ENCODE results near the gene EGFLAM. TPM values are rescaled to one million over a fixed set of nuclear protein-coding genes. Genes with fewer than 3 reads are reported as not detected.

EGFLAM gene
- total and polyA plus RNA-seq, 2 donors (not counting 3 experiments of a cell fraction or from before 2014, with no cell fraction given) = 1.2 to 2.7 TPM

DNA sequence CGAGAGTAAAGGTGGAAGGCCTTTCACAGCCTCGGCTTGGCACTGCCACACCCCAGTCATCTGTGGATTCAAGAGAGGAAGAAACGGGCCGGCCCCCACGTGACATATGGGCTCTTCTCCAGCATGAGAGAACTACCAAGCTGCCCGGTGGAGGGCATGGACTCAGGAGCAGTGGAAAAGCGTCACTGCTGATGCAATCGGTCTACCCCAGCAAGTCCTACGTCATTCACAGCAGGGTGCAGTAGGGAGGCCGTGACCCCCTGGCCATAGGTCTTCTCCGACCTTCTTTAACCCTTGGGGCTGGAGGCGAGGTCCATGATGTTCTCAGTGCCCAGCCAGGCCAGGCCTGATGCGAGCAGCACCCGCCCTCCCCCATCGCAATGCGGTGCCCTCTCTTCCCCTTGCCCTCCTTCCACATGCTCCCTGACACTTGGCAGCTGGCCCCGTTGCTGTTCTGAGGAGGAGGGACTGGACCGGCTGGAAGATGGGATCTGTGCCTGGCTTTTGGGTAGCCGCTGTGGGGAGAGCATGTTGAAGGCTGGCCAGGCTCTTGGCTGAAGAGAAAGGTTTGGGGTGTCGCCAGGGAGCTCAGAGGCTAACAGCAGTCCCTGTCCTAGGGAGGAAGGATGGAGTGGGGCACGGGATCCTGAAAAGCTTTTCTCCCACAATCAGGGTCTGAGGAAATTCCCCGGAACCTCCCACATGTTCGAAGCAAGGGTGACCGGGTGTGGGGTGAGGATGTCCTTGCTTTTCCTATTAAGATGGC lies 208.2 kb downstream of the EGFLAM start:
- H3K27me3 ChIP-seq (ENCODE audit: control insufficient read depth in 2 of 2, insufficient read depth in 2 of 2, low read length in 2 of 2) = no peaks in the 10 kb centered on the region
- CTCF ChIA-PET = interaction anchor here (0.9 to 9.2 kb wide), 12 partner anchors 10 to 343 kb away, joined by 3 to 163 read pairs (median 8); no protein-coding TSS in a partner anchor
- H3K27ac ChIP-seq (ENCODE audit: insufficient read depth, low read depth, low read length) = peak overlapping the region; percentile 90
- peak; percentile 42 for FAIRE-seq
- TF ChIP-seq POLR2AphosphoS5 (IDR thresholded peaks at IDR 0.05; ENCODE audit: insufficient read depth, low read depth, low read length) = no peak
- TF ChIP-seq, protein P1, sequence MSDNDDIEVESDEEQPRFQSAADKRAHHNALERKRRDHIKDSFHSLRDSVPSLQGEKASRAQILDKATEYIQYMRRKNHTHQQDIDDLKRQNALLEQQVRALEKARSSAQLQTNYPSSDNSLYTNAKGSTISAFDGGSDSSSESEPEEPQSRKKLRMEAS (IDR thresholded peaks at IDR 0.05; ENCODE audit: insufficient read depth, insufficient read length) = peak; percentile 50
- no peaks in the 10 kb centered on the region for H3K9me3 ChIP-seq (replicated peaks; ENCODE audit: control insufficient read depth, insufficient read depth, low read length)
- no peaks in the 10 kb centered on the region for H3K36me3 ChIP-seq (ENCODE audit: control insufficient read depth in 2 of 2, extremely low read depth in 1 of 2, insufficient read depth in 2 of 2, low read length in 2 of 2)
- H3K9me1 ChIP-seq (replicated peaks; ENCODE audit: control insufficient read depth, extremely low read depth, insufficient read depth, low read length) = no peaks in the 10 kb centered on the region
- H3K4me2 ChIP-seq (ENCODE audit: insufficient read depth, low read length) = peak overlapping the region; percentile 46
- no peaks in the 10 kb centered on the region for H3K79me2 ChIP-seq (ENCODE audit: control insufficient read depth, insufficient read depth, low read length)
- H3K9ac ChIP-seq (replicated peaks; ENCODE audit: extremely low read depth, insufficient read depth, low read length) = peak overlapping the region; percentile 61
- peak overlapping the region; percentile 66 for H2AFZ ChIP-seq (ENCODE audit: low read depth, low read length)
- DNase-seq (ENCODE audit: low read depth, low spot score) = peak; percentile 79
- intact Hi-C loops (cut with micrococcal nuclease) = loop anchor here (1.0 to 2.0 kb wide), 3 partner anchors 46 to 316 kb away; partner anchors contain the start of gene LIFR
- dilution Hi-C loops (cut with MboI; ENCODE audit: extremely low pct_ligation_motif_present, low sequenced_read_pairs) = no loop called here
- no peak overlapping the region for H3K4me3 ChIP-seq (replicated peaks in 1 of 3; ENCODE audit: insufficient read depth in 1 of 3, low read depth in 1 of 3, low read length in 3 of 3)
- POLR2A ChIA-PET = interaction anchor here (0.9 to 1.1 kb wide), 2 partner anchors 34 to 132 kb away, joined by 3 read pairs; no protein-coding TSS in a partner anchor
- H3K4me1 ChIP-seq (ENCODE audit: control insufficient read depth, extremely low read depth, insufficient read depth, low read length) = peaks cover 65% of the 10 kb centered on the region
- no TSS peak for BruUV-seq (replicated peaks)
- no peaks in the 10 kb centered on the region for H4K20me1 ChIP-seq (replicated peaks; ENCODE audit: control insufficient read depth, extremely low read depth, insufficient read depth, low read length)

DNA sequence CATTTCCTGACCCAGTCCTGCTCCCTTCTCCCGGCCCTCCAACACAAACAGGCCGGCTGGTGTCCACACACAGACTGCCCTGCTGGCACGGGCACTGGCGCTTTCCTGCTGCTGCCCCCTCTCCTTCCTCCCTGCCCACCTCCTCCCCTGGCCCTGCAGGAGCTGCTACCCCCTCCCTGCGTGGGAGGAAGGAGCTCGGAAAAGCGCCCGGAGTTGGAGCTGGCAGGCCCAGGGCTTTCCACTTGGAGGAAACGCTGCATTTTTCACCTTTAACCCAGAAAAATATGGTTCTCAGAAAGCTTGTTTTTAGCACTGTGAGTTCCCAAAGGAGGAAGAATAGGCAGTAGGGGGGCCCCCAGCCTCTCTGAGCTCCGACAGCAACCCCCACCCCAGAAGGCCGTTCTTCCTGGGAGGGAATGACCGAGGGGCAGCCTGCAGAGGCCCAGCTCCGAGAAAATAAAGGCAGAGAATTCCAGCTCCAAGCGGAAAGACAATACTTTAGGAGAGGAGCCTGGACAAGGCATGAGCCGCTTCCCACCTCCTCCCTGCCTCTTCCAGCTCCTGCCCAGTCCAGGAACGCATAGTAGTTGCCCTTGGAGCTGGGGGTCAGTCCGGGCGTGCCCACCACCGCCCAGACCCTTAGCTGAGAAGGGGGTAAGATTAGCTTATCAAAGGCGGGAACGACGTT lies 209.1 kb downstream of the EGFLAM start:
- intact Hi-C loops (cut with micrococcal nuclease) = loop anchor here (2.0 kb wide), 2 partner anchors 89 to 315 kb away; partner anchors contain the start of gene LIFR
- no peaks in the 10 kb centered on the region for H4K20me1 ChIP-seq (replicated peaks; ENCODE audit: control insufficient read depth, extremely low read depth, insufficient read depth, low read length)
- BruUV-seq (replicated peaks) = no TSS peak
- H3K36me3 ChIP-seq (ENCODE audit: control insufficient read depth in 2 of 2, extremely low read depth in 1 of 2, insufficient read depth in 2 of 2, low read length in 2 of 2) = no peaks in the 10 kb centered on the region
- peak overlapping the region; percentile 66 for H2AFZ ChIP-seq (ENCODE audit: low read depth, low read length)
- H3K4me3 ChIP-seq (replicated peaks in 1 of 3; ENCODE audit: insufficient read depth in 1 of 3, low read depth in 1 of 3, low read length in 3 of 3) = peak overlapping the region in 1 of 3 experiments; percentile 10
- DNase-seq (ENCODE audit: low read depth, low spot score) (peak; percentile 92), FAIRE-seq (peak; percentile 86)
- H3K27ac ChIP-seq (ENCODE audit: insufficient read depth, low read depth, low read length) = peak overlapping the region; percentile 90
- dilution Hi-C loops (cut with MboI; ENCODE audit: extremely low pct_ligation_motif_present, low sequenced_read_pairs) = no loop called here
- H3K9me3 ChIP-seq (replicated peaks; ENCODE audit: control insufficient read depth, insufficient read depth, low read length) = no peaks in the 10 kb centered on the region
- H3K27me3 ChIP-seq (ENCODE audit: control insufficient read depth in 2 of 2, insufficient read depth in 2 of 2, low read length in 2 of 2) = no peaks in the 10 kb centered on the region
- CTCF ChIA-PET = interaction anchor here (0.9 to 9.2 kb wide), 17 partner anchors 9 to 342 kb away, joined by 3 to 163 read pairs (median 5); no protein-coding TSS in a partner anchor
- TF ChIP-seq POLR2AphosphoS5 (IDR thresholded peaks at IDR 0.05; ENCODE audit: insufficient read depth, low read depth, low read length) = peak; percentile 61
- no peak for TF ChIP-seq JUN (IDR thresholded peaks at IDR 0.05; ENCODE audit: borderline replicate concordance, insufficient read depth, insufficient read length, low read depth)
- TF ChIP-seq FOS (IDR thresholded peaks at IDR 0.05; ENCODE audit: borderline replicate concordance, insufficient read depth, low read length) = no peak
- POLR2A ChIA-PET = interaction anchor here (0.9 to 1.1 kb wide), 3 partner anchors 34 to 315 kb away, joined by 3 to 4 read pairs (median 3); no protein-coding TSS in a partner anchor
- peak overlapping the region; percentile 61 for H3K9ac ChIP-seq (replicated peaks; ENCODE audit: extremely low read depth, insufficient read depth, low read length)
- peaks cover 62% of the 10 kb centered on the region for H3K4me1 ChIP-seq (ENCODE audit: control insufficient read depth, extremely low read depth, insufficient read depth, low read length)
- no peaks in the 10 kb centered on the region for H3K9me1 ChIP-seq (replicated peaks; ENCODE audit: control insufficient read depth, extremely low read depth, insufficient read depth, low read length)
- H3K79me2 ChIP-seq (ENCODE audit: control insufficient read depth, insufficient read depth, low read length) = no peaks in the 10 kb centered on the region
- peak overlapping the region; percentile 46 for H3K4me2 ChIP-seq (ENCODE audit: insufficient read depth, low read length)
